Frontal cortex (tissue), 4 donors: ENCODE results near the gene PCGF3. TPM values are rescaled to one million over a fixed set of nuclear protein-coding genes. Genes with fewer than 3 reads are reported as not detected.
"Not testable (repeated sequence)": the region's sequence is repeated elsewhere in the genome, so short reads cannot be mapped to it uniquely, and the experiment has no call there.

Source experiments
- DNase-seq, 2 donors: peaks; one replicate each; pipeline ENCODE4 v3.0.0; 2012; ENCODE audit warnings: low spot score in 2 of 2
- FAIRE-seq: peaks from 2 replicates; lab custom pipeline; 2012; peaks lifted over from hg19 to GRCh38; lab: Jason Lieb, UNC
- total RNA-seq: library from RNA; depleted of rRNA; stranded (reverse); fragments of >200 nt; gene quantifications from one replicate; pipeline ENCODE4 v1.2.3, GENCODE V29; 2014
- donor health status: control.
- donor health status: control.
- donor health status: control.

PCGF3 gene
- total RNA-seq, 1 donor from 2014 or later: 62.8 TPM

DNA sequence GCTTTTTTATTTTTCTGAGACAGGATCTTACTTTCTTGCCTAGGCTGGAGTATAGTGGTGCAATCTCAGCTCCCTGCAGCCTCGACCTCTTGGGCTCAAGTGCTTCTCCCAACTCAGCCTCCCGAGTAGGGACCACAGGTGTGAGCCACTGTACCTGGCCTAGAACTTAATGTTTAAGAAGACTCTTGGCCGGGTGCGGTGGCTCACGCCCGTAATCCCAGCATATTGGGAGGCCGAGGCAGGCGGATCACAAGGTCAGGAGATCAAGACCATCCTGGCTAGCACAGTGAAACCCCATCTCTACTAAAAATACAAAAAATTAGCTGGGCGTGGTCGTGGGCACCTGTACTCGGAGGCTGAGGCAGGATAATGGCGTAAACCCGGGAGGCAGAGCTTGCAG is 47.6 kb downstream of the PCGF3 start:
- not testable (repeated sequence) for DNase-seq, FAIRE-seq

DNA sequence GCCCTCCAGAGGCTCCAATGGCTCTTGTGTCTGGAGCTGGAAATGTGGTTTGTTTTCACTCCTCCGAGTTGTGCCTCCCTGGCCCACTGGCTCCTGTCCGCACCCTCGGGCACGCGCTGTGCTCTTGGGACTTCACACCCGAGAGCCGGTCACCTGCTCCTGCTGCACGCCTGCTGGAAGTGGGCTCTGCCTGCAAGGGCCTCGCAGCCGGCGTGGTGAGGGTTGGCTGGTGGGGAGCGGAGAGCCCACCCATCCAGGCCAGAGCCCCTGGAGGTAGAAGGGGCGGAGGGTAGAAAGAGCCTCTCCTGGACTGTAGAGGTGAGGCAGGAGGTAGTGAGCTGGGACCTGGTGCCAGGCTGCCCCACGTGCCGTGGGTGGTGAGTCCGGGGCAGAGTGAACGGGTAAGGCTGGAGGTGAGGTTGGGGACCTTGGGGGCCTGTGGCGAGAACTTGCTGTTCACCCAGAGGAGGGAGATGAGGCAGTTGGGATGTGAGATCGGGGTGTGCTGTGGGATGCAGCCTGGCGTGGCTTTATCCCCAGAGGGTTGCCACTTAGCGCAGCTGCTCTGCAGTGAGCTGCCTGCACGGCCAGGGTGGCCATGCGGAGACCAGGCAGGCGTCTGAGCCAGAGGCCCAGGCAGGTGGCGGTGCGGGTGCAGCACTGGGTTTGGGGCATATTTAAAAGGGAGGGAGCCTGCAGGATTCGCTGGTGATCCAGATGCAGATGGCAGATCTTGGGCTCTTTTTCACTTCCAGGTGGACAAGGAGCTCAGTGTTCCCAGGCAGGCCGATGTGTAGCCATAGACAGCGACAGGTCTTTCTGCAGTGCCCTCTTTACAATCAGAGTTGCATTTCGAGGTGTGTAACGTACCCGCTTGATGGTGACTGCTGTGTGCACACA is 48.8 kb downstream of the PCGF3 start:
- DNase-seq (no peak), FAIRE-seq (no peak)

DNA sequence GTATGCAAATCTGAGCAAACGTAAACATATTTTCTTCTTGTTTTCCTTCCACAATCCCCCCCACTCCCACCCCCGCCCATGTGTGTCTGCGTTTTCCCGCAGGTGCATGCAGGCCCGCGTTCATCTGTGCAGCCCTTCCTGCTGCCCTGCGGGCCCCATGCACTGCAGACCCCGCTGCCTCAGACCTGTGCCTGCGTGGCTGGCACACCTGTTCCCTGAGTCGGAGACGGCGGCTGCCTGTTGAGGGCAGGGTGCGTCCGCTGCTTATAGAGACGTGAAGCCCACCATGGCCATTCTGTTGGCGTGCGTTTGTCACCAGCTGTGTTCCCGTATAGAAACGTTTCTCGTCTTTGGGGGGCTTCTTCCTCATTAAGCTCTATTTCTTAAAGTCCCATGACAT is 51.5 kb downstream of the PCGF3 start:
- DNase-seq: no peak
- no peak for FAIRE-seq

DNA sequence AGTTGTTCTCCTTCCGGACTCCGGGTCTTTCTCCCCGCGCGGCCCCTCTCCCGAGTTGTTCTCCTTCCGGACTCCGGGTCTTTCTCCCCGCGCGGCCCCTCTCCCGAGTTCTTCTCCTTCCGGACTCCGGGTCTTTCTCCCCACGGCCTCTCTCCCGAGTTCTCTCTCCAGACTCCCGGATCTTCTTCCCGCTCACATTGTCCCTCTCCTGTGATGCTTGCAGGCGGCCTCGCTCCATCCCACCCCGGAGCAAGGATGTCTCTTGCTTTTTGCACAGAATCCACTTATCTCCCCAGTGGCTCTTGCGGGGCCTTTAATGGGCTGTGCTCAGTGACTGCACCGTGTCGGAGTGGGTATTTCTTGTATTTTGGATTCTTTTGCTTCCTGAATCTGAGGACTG is 54.2 kb downstream of the PCGF3 start:
- not testable (repeated sequence) for DNase-seq, FAIRE-seq

DNA sequence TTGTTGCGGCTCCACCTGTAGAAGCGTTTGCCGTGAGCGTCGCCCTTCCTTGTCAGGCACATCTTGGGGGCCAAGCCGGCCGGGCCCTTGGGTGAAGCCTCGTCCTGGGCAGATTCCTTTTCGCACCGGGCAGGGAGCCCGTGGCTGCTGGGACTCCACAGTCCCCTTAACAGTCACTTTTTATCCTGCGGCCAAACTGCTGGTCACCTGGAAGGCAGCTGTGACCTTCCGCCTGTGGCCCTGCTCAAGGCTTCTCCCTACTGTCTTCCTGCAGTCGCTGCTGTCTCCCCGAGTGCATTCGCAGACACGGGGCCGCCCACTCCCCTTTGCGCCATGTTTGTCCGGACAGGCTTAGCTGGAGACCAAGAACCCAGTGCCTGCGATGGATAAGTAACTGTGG is 55.0 kb downstream of the PCGF3 start:
- FAIRE-seq (no peak), DNase-seq (no peak)

DNA sequence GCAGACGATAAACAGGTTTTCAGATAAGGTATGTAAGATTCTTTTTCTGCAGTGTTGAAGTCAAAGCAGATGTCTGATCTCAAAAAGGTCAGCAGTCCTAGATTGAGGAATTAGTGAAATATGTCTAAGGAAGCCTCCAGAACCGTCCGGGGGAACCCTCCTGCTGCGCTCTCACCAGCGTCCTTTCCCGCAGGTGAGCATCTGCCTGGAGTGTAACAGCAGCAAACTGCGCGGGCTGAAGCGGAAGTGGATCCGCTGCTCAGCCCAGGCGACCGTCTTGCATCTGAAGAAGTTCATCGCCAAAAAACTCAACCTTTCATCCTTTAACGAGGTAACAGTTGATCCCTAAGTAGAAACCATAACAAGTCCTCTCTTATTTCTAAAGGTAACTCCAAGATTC is 55.5 kb downstream of the PCGF3 start:
- FAIRE-seq: no peak
- DNase-seq: no peak

DNA sequence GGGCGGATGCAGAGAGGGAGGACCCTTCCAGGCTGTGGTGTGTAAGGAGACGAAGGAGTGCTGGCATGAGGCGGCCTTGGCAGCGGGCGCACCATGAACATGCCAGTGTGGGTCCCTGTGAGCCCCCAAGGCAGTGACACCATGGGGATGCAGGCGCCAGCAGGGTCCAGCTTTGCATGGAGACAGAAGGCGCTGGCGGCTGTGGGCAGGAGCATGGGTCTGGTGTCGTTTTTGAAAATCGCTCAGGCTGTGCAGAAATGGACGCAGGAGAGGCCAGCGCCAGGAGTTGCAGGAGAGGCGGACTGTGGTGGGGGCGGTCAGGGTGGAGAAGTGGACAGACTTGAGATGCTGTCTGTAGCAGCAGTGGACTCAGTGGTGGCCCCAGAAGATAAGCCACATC is 56.1 kb downstream of the PCGF3 start:
- FAIRE-seq (no peak), DNase-seq (no peak)

DNA sequence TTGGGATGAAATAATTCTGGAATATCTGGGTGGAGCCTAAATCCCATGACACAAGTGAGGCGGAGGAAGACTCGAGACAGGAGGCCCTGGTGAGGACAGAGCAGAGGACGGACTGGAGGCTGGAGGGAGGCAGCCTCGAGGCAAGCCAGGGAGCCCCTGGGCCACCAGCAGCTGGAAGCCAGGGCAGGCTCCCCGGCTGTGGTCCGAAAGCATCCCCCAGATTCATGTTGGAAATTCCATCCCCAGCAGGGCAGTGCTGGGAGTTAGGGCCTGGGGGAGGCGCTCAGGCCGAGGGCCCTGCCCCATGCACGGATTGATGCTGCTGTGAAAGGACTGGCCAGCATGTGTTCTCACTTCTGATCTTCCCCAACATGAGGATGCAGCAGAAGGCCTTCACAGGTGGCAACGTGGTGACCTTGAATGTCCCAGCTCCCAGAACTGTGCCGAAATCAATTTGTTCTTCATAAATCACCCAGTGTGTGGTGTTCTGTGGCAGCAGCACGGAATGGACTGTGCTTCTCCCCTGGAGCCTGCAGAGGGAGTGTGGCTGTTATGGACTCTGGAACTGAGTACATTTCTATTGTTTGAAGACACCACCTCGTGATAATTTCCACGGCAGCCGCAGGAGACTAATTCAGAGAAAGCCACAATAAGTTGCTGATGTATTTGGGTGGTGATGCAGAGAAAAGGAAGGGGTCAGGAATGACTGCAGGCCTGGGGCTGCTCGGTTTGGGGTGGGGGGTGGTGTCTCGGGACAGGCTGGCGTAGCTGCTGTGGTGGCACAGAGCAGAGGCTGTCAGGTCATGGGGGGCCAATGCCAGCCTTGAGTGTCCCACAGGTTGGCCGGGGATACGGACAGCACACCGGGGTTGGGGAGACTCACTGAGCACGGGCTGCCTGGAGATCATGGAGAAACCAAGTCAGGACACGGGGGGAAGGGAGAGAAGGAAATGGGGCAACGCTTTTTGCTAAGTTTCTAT is 56.9 kb downstream of the PCGF3 start:
- DNase-seq (no peak), FAIRE-seq (no peak)

DNA sequence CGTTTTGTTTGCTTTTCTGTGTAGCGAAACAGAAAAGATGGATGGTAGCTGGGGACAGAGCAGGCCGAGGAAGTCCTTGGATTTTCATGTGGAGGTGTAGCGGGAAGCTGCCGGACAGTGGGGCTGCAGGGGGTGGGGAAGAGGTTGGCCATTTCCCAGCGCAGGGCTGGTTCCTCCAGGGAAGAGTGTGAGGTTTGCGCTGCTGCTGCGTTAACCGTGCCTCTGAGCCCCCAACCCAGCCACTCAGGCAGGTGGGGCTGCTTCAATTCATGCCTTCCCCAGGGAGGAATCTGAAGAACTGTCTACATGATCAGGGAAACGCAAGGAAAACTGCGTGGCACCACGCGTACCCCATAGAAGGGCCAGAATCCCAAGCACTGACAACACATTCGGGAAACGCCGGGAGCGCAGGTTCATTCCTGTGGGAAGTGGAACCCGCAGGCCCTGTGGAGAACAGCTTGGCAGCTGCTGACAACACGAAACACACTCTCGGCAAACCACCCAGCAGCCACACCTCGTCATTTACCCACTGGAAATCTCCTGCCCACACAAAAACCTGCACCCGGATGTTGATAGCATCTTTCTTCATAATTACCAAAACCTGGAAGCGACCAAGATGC is 57.7 kb downstream of the PCGF3 start:
- no peak for DNase-seq

DNA sequence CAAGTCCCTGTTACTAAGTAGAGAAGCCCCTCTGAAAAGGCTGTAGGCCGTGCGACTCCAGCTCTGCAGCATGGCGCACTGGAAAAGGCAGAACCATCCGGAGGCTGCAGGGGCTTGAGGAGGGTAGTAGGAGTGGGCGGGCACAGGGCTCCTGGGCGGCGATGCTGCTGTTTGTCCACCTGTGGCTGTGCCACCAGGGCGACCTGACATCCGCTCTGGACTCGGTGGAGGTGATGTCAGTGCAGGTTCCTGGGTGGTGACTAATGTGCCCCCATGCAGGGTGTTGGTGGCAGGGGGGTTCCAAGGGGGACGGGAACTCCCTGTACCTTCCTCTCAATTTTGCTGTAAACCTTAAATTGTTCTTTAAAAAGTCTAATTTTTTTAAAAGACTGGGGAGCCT is 58.3 kb downstream of the PCGF3 start:
- DNase-seq: no peak
- FAIRE-seq: no peak

More for the DNA sequence above, 57.7 kb downstream of the PCGF3 start:
- FAIRE-seq: no peak

DNA sequence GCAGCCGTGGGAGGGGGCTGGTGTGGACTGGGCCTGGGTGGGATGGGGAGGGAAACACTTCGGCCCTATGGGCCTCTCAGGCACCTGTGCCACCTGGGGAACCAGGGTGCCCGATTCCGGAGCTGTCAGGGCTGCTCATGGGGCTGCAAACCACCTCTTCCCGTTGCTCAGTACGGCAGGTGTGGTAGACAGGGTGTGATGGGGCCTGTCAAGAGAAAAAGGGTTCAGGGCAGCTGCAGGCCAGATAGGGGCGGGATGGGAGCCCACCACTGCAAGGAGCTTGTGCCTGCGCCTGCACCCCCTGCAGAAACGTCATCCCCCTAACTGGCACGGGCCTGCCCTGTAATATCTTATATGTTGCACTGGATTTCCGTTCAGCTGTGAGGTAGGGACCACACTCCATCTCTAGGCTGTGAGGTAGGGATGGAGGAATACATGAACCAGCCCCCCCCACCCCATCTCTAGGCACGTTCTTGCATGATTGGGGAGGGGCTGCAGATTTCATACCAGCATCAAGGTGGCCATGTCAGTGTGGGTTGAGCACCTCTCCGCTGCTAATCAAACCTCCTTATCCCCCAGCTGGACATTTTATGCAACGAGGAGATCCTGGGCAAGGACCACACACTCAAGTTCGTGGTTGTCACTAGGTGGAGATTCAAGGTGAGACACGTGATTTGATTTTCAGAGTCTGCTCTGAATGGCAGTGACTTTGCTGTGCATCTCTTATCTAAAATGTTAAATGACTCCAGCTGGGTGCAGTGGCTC is 59.0 kb downstream of the PCGF3 start:
- no peak for FAIRE-seq
- no peak for DNase-seq

DNA sequence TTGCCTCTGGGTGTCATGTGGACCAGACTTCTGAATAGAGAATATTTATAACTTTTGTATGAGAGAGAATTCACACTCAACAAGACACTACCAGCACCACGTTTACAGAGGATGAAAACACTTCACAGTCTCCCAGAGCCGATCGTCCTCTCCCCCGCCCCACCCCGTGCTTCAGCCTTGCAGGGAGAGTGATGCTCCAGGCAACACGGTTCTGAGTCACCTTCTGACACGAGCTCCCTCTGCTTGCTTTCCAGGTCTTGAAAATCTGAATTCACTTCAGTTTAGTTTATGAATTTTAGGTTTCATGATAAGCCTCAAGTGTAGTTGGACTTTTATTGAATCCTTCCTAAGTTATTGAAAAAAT is 60.5 kb downstream of the PCGF3 start:
- no peak for DNase-seq
- FAIRE-seq: no peak

DNA sequence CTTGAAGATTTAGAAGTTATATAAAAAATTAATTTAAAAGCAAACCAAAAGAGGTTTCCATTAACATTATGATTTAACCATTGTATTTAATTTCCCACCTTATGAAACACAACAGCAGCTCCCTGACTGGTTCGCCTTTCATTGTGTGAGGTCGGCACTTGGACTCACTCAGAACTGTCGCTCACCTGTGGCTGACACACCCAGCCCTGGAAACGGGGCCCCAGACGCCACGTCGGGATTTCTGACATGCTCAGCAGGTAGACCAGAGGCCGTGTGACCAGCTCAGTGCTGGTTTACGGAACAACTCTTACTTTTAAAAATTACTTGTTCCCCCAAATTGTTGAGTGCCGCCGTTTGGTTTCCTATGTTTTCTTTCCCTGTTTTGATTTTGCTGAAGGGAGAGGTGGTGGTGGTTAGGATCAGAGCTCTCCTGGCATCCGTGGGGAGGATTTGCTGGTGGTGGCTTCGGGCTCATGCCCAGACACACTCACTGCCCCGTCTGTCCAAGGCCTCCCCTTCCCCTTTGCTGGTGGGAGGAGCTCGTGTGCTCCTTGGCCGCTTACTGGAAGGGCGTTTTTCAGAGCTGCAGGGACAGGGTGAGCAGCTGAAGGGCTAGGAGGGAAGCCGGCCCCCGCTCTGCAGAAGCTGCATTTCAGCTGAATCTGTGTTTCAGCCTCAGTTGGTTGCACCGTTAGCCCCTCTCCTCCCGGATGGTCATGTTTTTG is 61.1 kb downstream of the PCGF3 start:
- DNase-seq (no peak), FAIRE-seq (no peak)

DNA sequence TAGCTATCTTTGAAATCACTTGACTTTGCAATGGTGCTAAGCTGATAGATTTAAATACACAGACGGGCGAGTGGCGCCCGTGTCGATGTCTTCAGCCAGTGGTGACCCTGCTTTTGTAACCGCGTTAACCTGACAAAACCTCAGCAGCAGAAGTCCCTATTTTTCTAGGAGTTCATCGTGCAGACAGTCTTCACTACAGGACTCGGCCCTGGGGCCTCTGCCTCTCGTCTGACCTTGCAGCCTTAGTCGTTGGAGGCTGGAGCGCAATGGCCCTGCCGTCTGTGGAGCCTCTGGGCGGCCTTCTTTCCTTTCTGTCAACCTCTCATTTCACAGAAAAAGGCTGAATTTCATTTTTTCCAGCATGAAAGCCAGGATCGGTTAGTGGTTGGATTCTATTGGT is 62.4 kb downstream of the PCGF3 start:
- no peak for FAIRE-seq
- no peak for DNase-seq

DNA sequence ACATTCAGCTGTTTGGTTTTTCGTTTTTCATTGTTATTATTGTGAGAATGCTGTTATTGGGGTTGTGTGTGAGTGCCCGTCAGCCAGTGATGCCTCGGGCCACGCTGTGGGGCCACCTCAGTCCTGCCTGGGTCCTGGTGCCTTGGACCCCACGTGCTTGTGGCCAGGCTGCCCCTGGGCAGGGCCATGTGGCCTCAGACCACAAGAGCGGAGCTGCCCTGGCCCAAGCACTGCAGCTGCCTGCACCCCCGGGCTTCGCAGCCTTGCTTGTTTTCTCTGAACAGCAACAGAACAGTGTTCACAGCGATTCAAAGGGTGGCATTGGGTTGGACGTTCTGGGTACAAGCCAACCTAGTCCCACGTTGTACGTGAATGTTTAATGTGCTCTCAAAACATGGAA is 63.4 kb downstream of the PCGF3 start:
- FAIRE-seq: no peak

DNA sequence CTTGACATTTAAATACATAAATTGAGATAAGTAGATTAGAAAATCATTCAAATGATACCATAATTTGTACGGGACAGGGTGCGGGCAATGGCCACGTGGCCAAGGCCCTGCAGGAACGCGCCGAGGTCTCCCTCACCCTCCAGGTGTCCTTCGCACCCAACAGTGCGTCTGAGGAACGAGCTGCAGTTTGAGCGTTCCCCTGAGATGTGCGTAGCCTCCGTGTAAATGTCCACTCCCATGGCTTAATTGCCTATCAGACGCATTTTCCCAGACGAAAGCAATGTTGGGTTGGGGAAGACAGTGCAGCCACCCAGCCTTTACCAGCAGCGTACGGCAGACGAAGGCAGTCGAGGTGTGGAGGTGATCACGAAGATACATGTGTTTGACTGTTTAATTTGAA is 63.9 kb downstream of the PCGF3 start:
- FAIRE-seq (no peak), DNase-seq (no peak)

More for the DNA sequence above, 63.4 kb downstream of the PCGF3 start:
- DNase-seq: no peak

DNA sequence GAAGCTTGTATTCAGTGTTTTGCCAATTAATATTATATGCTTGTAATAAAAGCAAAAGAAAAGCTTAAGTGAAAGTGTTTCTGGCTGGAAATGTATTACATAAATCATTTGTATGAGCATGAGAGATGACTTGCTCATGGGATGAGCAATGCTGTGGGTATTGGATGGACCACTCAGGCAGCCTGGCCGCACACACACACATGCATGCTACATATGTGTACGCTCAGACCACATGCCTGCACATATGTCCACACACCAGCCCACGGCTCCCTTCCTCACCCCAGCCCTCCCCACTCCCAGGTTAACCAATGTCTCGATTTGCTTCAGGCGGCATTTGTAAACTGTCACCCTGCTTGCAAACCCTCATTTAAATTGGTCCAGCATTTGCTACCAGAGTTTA is 64.4 kb downstream of the PCGF3 start:
- FAIRE-seq (no peak), DNase-seq (no peak)

DNA sequence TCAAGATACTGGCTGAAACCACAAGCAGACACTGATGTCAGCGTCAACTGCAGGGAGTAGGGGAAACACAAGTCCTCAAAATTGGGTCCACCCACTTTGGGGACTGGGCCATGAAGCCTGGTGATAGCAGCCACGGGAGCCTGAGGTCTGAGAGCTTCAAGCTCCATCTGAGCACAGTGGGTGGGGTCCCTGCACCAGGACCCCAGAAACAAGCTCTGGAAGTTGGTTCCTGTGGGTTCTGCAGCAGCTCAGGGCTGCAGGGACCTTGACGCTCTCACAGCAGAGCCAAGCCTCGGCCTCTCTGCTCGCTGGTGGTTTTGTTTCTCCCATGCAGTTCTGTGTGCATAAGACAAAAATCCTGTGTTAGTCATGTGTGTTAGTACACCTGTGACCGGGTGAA is 65.8 kb downstream of the PCGF3 start:
- DNase-seq (no peak), FAIRE-seq (no peak)

DNA sequence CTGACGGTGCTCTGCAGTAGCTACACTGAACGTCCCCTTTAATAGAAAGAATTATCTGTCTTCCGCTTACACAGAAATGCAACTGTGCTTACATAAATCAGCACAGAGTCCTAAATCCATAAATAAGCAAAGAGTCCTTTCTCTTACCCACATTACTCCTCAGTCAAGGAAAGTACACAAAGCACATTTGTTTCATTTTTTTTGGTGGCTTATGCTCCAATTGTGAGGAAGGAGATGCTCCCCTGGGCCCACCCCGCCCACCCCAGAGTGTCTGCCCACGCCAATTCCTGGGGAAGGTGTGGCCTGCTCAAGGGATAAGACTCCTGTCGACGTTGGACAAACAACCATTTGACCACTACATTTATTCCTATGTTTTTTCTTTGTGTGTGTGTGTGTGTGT is 66.5 kb downstream of the PCGF3 start:
- FAIRE-seq (no peak), DNase-seq (no peak)
